NCI-H748 (cell line): ENCODE data around the gene VGLL1.
A peak's percentile ranks its signal among the peaks of the same experiment; 100 is the strongest.

Source experiments
- DNase-seq: peaks from one replicate; lab custom pipeline; 2025; ENCODE audit not compliant: unreplicated experiment; lab: John Stamatoyannopoulos, UW

Gene VGLL1

GRCh38 chrX:136531951-136532350 is at the start of gene VGLL1:
Gene VGLL1, plus strand, starts transcription at chrX:136532215. Its CDS starts 3,806 bp downstream, at chrX:136536021.
- no peak for DNase-seq

GRCh38 chrX:136487647-136488046 is 44.4 kb upstream of the VGLL1 start, which contains the start of gene BRS3:
Gene BRS3, plus strand, starts transcription at chrX:136487947. Its CDS starts 168 bp downstream, at chrX:136488115.
- no peak for DNase-seq

GRCh38 chrX:136488706-136489105 is 43.3 kb upstream of the VGLL1 start:
- peak; percentile 41 for DNase-seq

GRCh38 chrX:136491832-136492231 is 40.2 kb upstream of the VGLL1 start:
- DNase-seq, result no peak

- no peak for DNase-seq
Observed at GRCh38 chrX:136493011-136493410, 39.0 kb upstream of the VGLL1 start.

GRCh38 chrX:136495043-136495442 is 37.0 kb upstream of the VGLL1 start:
- no peak for DNase-seq

- DNase-seq, result no peak
Observed at GRCh38 chrX:136496186-136496763, 35.7 kb upstream of the VGLL1 start.

GRCh38 chrX:136496764-136497555 is 35.1 kb upstream of the VGLL1 start:
- peak; percentile 92 for DNase-seq

GRCh38 chrX:136497556-136498052 is 34.4 kb upstream of the VGLL1 start, which contains the start of gene HTATSF1:
Gene HTATSF1, plus strand, starts transcription at chrX:136497592. Its CDS starts 93 bp downstream, at chrX:136497685.
- peak; percentile 78 for DNase-seq

GRCh38 chrX:136519069-136519468 is 12.9 kb upstream of the VGLL1 start:
- DNase-seq, result no peak

- no peak for DNase-seq
Observed at GRCh38 chrX:136523770-136524169, 8.2 kb upstream of the VGLL1 start.

GRCh38 chrX:136525738-136526606 is 6.0 kb upstream of the VGLL1 start:
- no peak for DNase-seq

- DNase-seq, result peak; percentile 33
Observed at GRCh38 chrX:136528645-136529315, 3.2 kb upstream of the VGLL1 start.

- no peak for DNase-seq
Observed at GRCh38 chrX:136529795-136530194, 2.2 kb upstream of the VGLL1 start.

GRCh38 chrX:136534131-136534530 is 2.1 kb downstream of the VGLL1 start:
- no peak for DNase-seq

- no peak for DNase-seq
Observed at GRCh38 chrX:136538811-136539210, 6.8 kb downstream of the VGLL1 start.

- no peak for DNase-seq
Observed at GRCh38 chrX:136540226-136540625, 8.2 kb downstream of the VGLL1 start.

GRCh38 chrX:136541294-136541693 is 9.3 kb downstream of the VGLL1 start:
- DNase-seq, result no peak

GRCh38 chrX:136542281-136542680 is 10.3 kb downstream of the VGLL1 start:
- no peak for DNase-seq

GRCh38 chrX:136546371-136546781 is 14.4 kb downstream of the VGLL1 start:
- peak; percentile 85 for DNase-seq

- DNase-seq, result peak; percentile 10
Observed at GRCh38 chrX:136549226-136549625, 17.2 kb downstream of the VGLL1 start.
